Central memory CD8-positive, alpha-beta T cell (primary cell): ENCODE data around the gene ATP6V1B1.
A peak's percentile ranks its signal among the peaks of the same experiment; 100 is the strongest.

Experiments used
- ATAC-seq: fragments of 150-1000 bp; cut with Tn5 transposase; replicated peaks from 2 replicates; pipeline ENCODE4 v1.10.0; 2022; ENCODE audit warnings: mild to moderate bottlenecking, moderate FRiP score, moderate number of reproducible peaks; ENCODE audit not compliant: poor library complexity, severe bottlenecking; ENCODE audit errors: extremely low read depth
- DNase-seq, 2 donors: peaks; one replicate each; pipeline ENCODE4 v3.0.0; 2021; ENCODE audit warnings: low spot score in 2 of 2
- H3K27ac Mint-ChIP-seq: one replicate; pipeline ENCODE4 v1.8.0; 2022; ENCODE audit warnings: low read depth, mild to moderate bottlenecking, moderate library complexity, mixed read lengths
- H3K27me3 Mint-ChIP-seq: one replicate; pipeline ENCODE4 v1.8.0; 2022; ENCODE audit warnings: mixed read lengths
- H3K36me3 Mint-ChIP-seq: one replicate; pipeline ENCODE4 v1.8.0; 2022; ENCODE audit warnings: mild to moderate bottlenecking, moderate library complexity, mixed read lengths; ENCODE audit not compliant: insufficient read depth
- H3K4me1 Mint-ChIP-seq: one replicate; pipeline ENCODE4 v1.8.0; 2022; ENCODE audit warnings: mixed read lengths
- H3K4me3 Mint-ChIP-seq: one replicate; pipeline ENCODE4 v1.8.0; 2022; ENCODE audit warnings: mild to moderate bottlenecking, moderate library complexity, mixed read lengths
- H3K9me3 Mint-ChIP-seq: one replicate; pipeline ENCODE4 v1.8.0; 2022; ENCODE audit warnings: mixed read lengths

The ATP6V1B1 gene

GRCh38 chr2:70935468-70936164 lies at the start of gene ATP6V1B1:
ATP6V1B1 (plus strand) TSS chr2:70935900; CDS start chr2:70935955, 55 bp downstream.
- H3K27me3 Mint-ChIP-seq: peaks cover 10% of the 10 kb centered on the region
- no peak for ATAC-seq
- H3K9me3 Mint-ChIP-seq: no peaks in the 10 kb centered on the region
- DNase-seq: no peak
- H3K36me3 Mint-ChIP-seq: no peaks in the 10 kb centered on the region
- no peaks in the 10 kb centered on the region for H3K4me1 Mint-ChIP-seq
- H3K27ac Mint-ChIP-seq: no peak within 1 kb of the TSS
- no peak within 1 kb of the TSS for H3K4me3 Mint-ChIP-seq

- DNase-seq (no peak), ATAC-seq (no peak)
- peaks cover 88% of the 10 kb centered on the region for H3K27me3 Mint-ChIP-seq
- no peak overlapping the region for H3K27ac Mint-ChIP-seq
- H3K4me1 Mint-ChIP-seq: peaks cover 31% of the 10 kb centered on the region
- H3K9me3 Mint-ChIP-seq: no peaks in the 10 kb centered on the region
- H3K4me3 Mint-ChIP-seq: peak overlapping the region; percentile 74
- peaks cover 8% of the 10 kb centered on the region for H3K36me3 Mint-ChIP-seq
Observed at GRCh38 chr2:70886541-70886987, 49.1 kb upstream of the ATP6V1B1 start.

GRCh38 chr2:70887208-70887549 lies 48.5 kb upstream of the ATP6V1B1 start:
- Mint-ChIP-seq H3K4me1 (peaks cover 31% of the 10 kb centered on the region), H3K27ac (no peak overlapping the region), H3K4me3 (peak overlapping the region; percentile 74), H3K36me3 (peaks cover 8% of the 10 kb centered on the region), H3K9me3 (no peaks in the 10 kb centered on the region), H3K27me3 (peaks cover 88% of the 10 kb centered on the region)
- DNase-seq (no peak), ATAC-seq (no peak)

- no peak for DNase-seq
- Mint-ChIP-seq H3K27ac (peak overlapping the region; percentile 11), H3K4me3 (peak overlapping the region; percentile 74), H3K27me3 (peaks cover 88% of the 10 kb centered on the region), H3K36me3 (peaks cover 8% of the 10 kb centered on the region), H3K4me1 (peaks cover 31% of the 10 kb centered on the region), H3K9me3 (no peaks in the 10 kb centered on the region)
- no peak for ATAC-seq
Observed at GRCh38 chr2:70887550-70888246, 48.0 kb upstream of the ATP6V1B1 start.

- ATAC-seq (no peak), DNase-seq (no peak)
- Mint-ChIP-seq H3K4me3 (peak overlapping the region; percentile 74), H3K27ac (peak overlapping the region; percentile 11), H3K27me3 (peaks cover 88% of the 10 kb centered on the region), H3K9me3 (no peaks in the 10 kb centered on the region), H3K36me3 (peaks cover 8% of the 10 kb centered on the region), H3K4me1 (peaks cover 31% of the 10 kb centered on the region)
Observed at GRCh38 chr2:70888366-70888922, 47.3 kb upstream of the ATP6V1B1 start.

- Mint-ChIP-seq H3K4me1 (peaks cover 31% of the 10 kb centered on the region), H3K27ac (peak overlapping the region; percentile 6), H3K36me3 (peaks cover 8% of the 10 kb centered on the region), H3K27me3 (peaks cover 88% of the 10 kb centered on the region), H3K4me3 (peak overlapping the region; percentile 74), H3K9me3 (no peaks in the 10 kb centered on the region)
- ATAC-seq (no peak), DNase-seq (no peak)
Observed at GRCh38 chr2:70888923-70889715, 46.6 kb upstream of the ATP6V1B1 start.

- no peak for ATAC-seq
- Mint-ChIP-seq H3K4me1 (peaks cover 31% of the 10 kb centered on the region), H3K4me3 (peak overlapping the region; percentile 74), H3K27me3 (peaks cover 88% of the 10 kb centered on the region), H3K36me3 (peaks cover 8% of the 10 kb centered on the region), H3K9me3 (no peaks in the 10 kb centered on the region), H3K27ac (peak overlapping the region; percentile 6)
- no peak for DNase-seq
Observed at GRCh38 chr2:70889716-70890037, 46.0 kb upstream of the ATP6V1B1 start.

GRCh38 chr2:70890469-70891065 lies 45.1 kb upstream of the ATP6V1B1 start:
- Mint-ChIP-seq H3K4me1 (peaks cover 31% of the 10 kb centered on the region), H3K27ac (no peak overlapping the region), H3K27me3 (peaks cover 94% of the 10 kb centered on the region), H3K9me3 (no peaks in the 10 kb centered on the region), H3K4me3 (no peak overlapping the region), H3K36me3 (peaks cover 8% of the 10 kb centered on the region)
- no peak for ATAC-seq
- no peak for DNase-seq

GRCh38 chr2:70891572-70892357 lies 43.9 kb upstream of the ATP6V1B1 start:
- Mint-ChIP-seq H3K4me1 (peaks cover 26% of the 10 kb centered on the region), H3K9me3 (no peaks in the 10 kb centered on the region), H3K36me3 (peaks cover 8% of the 10 kb centered on the region), H3K27ac (no peak overlapping the region), H3K4me3 (no peak overlapping the region), H3K27me3 (peaks cover 98% of the 10 kb centered on the region)
- DNase-seq: no peak
- ATAC-seq: no peak

GRCh38 chr2:70892750-70893149 lies 43.0 kb upstream of the ATP6V1B1 start:
- no peaks in the 10 kb centered on the region for H3K9me3 Mint-ChIP-seq
- peaks cover 5% of the 10 kb centered on the region for H3K36me3 Mint-ChIP-seq
- no peak overlapping the region for H3K4me3 Mint-ChIP-seq
- H3K4me1 Mint-ChIP-seq: peaks cover 17% of the 10 kb centered on the region
- H3K27ac Mint-ChIP-seq: no peak overlapping the region
- peaks cover 98% of the 10 kb centered on the region for H3K27me3 Mint-ChIP-seq
- DNase-seq (no peak), ATAC-seq (no peak)

GRCh38 chr2:70893186-70893585 lies 42.5 kb upstream of the ATP6V1B1 start:
- peaks cover 98% of the 10 kb centered on the region for H3K27me3 Mint-ChIP-seq
- ATAC-seq (no peak), DNase-seq (no peak)
- H3K4me1 Mint-ChIP-seq: peaks cover 12% of the 10 kb centered on the region
- no peak overlapping the region for H3K4me3 Mint-ChIP-seq
- H3K9me3 Mint-ChIP-seq: no peaks in the 10 kb centered on the region
- H3K27ac Mint-ChIP-seq: no peak overlapping the region
- peaks cover 2% of the 10 kb centered on the region for H3K36me3 Mint-ChIP-seq

GRCh38 chr2:70894765-70895164 lies 40.9 kb upstream of the ATP6V1B1 start:
- H3K9me3 Mint-ChIP-seq: no peaks in the 10 kb centered on the region

More at GRCh38 chr2:70894765-70895164, 40.9 kb upstream of the ATP6V1B1 start:
- H3K27ac Mint-ChIP-seq: no peak overlapping the region
- DNase-seq (no peak), ATAC-seq (no peak)
- H3K36me3 Mint-ChIP-seq: no peaks in the 10 kb centered on the region
- peaks cover 3% of the 10 kb centered on the region for H3K4me1 Mint-ChIP-seq
- peaks cover 98% of the 10 kb centered on the region for H3K27me3 Mint-ChIP-seq
- no peak overlapping the region for H3K4me3 Mint-ChIP-seq
